Measurements from ENCODE around the gene PPIC. TPM values are rescaled to one million over a fixed set of nuclear protein-coding genes. Genes with fewer than 3 reads are reported as not detected.

PPIC gene
- total RNA-seq, 1 donor from 2014 or later = 44.9 TPM

DNA sequence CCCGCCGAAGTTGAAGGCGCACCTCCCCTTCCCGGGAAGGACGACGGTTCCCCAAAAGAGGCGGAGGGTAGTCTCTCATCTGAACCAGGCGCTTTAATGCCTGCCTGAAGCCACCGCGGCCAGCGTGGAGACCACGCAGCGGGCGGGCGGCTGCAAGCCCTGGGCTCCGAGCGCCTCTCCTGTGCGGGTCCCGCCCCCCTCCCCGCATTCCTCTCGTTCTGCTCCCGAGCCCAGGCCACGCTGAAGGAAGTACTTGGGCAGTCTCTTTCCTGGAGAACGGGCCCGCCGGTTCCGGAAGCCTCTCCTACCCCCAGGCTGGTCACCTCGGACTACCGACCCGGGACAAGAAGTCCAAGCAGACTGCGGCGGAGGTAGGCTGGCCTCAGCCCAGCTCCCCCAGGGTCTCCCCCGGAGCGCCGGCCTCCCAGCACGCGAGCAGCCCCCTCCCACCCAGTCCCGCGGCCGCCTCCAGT lies 571 bp downstream of the PPIC start:
- no peak for TF ChIP-seq CTCF (IDR thresholded peaks at IDR 0.05; ENCODE audit: unreplicated experiment)
- Mint-ChIP-seq H3K9me3 (no peaks in the 10 kb centered on the region), H3K36me3 (no peaks in the 10 kb centered on the region), H3K27me3 (ENCODE audit: low read depth) (peaks cover 5% of the 10 kb centered on the region), H3K4me3 (peak overlapping the region; percentile 74), H3K27ac (peak overlapping the region; percentile 62), H3K4me1 (peaks cover 17% of the 10 kb centered on the region)
- peak; percentile 49 to 71 for DNase-seq (ENCODE audit: low spot score in 2 of 2, unreplicated experiment in 2 of 2)

GRCh38 chr5:123035360-123035917 lies 1.1 kb downstream of the PPIC start:
- Mint-ChIP-seq H3K9me3 (no peaks in the 10 kb centered on the region), H3K27me3 (ENCODE audit: low read depth) (peaks cover 5% of the 10 kb centered on the region), H3K4me1 (peaks cover 17% of the 10 kb centered on the region), H3K4me3 (peak overlapping the region; percentile 74), H3K27ac (peak overlapping the region; percentile 62), H3K36me3 (no peaks in the 10 kb centered on the region)
- DNase-seq (ENCODE audit: low spot score in 2 of 2, unreplicated experiment in 2 of 2) = peak in 1 of 2 experiments; percentile 48
- TF ChIP-seq CTCF (IDR thresholded peaks at IDR 0.05; ENCODE audit: unreplicated experiment) = no peak

DNA sequence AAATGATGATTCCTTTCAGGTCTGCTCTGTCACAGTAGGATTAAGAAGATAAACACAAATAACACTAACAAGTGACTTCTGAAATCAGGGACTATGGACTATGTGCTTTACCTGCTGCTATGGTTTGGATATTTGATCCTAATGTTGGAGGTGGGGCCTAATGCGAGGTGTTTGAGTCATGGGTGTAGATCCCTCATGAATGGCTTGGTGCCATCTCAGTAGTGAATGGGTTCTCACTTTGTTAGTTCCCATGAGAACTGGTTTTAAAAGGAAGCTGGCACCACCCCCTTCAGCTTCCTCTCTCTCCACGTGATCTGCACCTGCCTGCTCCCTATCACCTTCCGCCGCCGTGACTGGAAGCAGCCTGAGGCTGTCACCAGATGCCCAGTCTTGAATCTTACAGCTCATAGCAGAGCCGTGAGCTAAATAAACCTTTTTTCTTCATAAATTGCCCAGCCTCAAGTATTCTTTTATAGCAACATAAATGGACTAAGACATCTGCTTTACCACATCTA lies 3.3 kb downstream of the PPIC start:
- H3K9me3 Mint-ChIP-seq = no peaks in the 10 kb centered on the region
- H3K36me3 Mint-ChIP-seq = peaks cover 10% of the 10 kb centered on the region
- peaks cover 4% of the 10 kb centered on the region for H3K27me3 Mint-ChIP-seq (ENCODE audit: low read depth)
- H3K27ac Mint-ChIP-seq = no peak overlapping the region
- peaks cover 15% of the 10 kb centered on the region for H3K4me1 Mint-ChIP-seq
- no peak overlapping the region for H3K4me3 Mint-ChIP-seq
- no peak for DNase-seq (ENCODE audit: low spot score in 2 of 2, unreplicated experiment in 2 of 2)
- no peak for TF ChIP-seq CTCF (IDR thresholded peaks at IDR 0.05; ENCODE audit: unreplicated experiment)

GRCh38 chr5:123028222-123028621 lies 8.3 kb downstream of the PPIC start:
- H3K27ac Mint-ChIP-seq = no peak overlapping the region
- H3K4me3 Mint-ChIP-seq = no peak overlapping the region
- no peaks in the 10 kb centered on the region for H3K27me3 Mint-ChIP-seq (ENCODE audit: low read depth)
- H3K9me3 Mint-ChIP-seq = no peaks in the 10 kb centered on the region
- DNase-seq (ENCODE audit: low spot score in 2 of 2, unreplicated experiment in 2 of 2) = no peak
- no peaks in the 10 kb centered on the region for H3K4me1 Mint-ChIP-seq
- H3K36me3 Mint-ChIP-seq = peaks cover 29% of the 10 kb centered on the region
- no peak for TF ChIP-seq CTCF (IDR thresholded peaks at IDR 0.05; ENCODE audit: unreplicated experiment)

DNA sequence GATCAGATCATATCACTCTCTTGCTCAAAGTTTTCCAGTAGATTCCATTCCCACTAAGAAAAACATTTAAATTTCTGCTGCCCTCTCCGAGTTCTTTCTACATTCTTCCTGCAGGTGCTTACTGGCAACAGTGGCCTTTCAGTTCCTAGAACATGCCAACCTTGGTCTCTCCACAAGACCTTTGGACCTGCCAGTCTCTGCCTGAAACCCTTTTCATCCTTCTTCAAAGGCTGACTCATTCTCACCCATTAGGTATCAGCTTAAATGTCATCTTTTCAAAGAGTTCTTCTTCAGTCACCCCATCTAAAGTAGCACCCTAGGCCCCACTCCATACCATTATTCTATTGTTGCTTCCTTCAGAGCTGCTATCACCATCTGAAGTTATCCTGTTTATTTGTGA lies 21.8 kb downstream of the PPIC start:
- Mint-ChIP-seq H3K27me3 (ENCODE audit: low read depth) (no peaks in the 10 kb centered on the region), H3K36me3 (peaks cover 21% of the 10 kb centered on the region), H3K9me3 (peaks cover 22% of the 10 kb centered on the region), H3K27ac (no peak overlapping the region), H3K4me3 (no peak overlapping the region), H3K4me1 (peaks cover 2% of the 10 kb centered on the region)
- no peak for TF ChIP-seq CTCF (IDR thresholded peaks at IDR 0.05; ENCODE audit: unreplicated experiment)
- no peak for DNase-seq (ENCODE audit: low spot score in 2 of 2, unreplicated experiment in 2 of 2)
